ENCODE data around the gene VWF.

Gene VWF

GRCh38 chr12:5984873-5985272, 139.6 kb downstream of the VWF start:
- DNase-seq (ENCODE audit: low read depth in 2 of 2) = no peak

DNA sequence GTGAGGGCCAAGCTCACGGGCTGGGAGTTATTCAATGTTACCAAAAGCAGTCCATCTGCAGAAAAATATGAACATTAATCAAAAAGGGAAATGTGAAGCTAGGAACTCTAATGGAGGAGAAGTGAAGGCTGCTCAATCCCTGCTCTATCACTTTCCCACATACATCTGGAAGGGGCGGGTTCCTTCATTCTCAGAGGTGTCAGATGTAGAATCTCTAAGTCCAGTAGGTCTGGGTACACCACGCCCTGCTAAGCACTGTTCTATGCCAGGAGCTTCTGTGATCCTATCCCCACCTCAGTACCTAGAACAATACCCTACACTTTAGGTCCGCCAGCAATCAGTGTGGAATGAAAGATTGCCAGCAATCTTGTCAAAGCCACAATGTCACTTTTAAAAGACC, 142.4 kb downstream of the VWF start:
- no peak for DNase-seq (ENCODE audit: low read depth in 2 of 2)

DNA sequence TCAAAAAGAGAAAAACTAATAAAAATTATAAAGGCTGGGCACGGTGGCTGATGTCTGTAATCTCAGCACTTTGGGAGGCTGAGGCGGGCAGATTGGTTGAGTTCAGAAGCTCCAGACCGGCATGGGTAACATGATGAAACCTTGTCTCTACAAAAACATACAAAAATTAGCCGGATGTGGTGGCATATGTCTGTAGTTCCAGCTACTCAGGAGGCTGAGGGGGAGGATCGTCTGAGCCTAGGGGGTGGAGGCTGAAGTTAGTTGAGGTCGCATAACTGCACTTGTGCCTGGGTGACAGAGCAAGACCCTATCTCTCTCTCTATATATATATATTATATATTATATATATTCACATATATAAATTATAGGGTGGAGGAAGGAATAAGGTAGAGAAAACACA, 146.9 kb downstream of the VWF start:
- no peak for DNase-seq (ENCODE audit: low read depth in 2 of 2)

DNA sequence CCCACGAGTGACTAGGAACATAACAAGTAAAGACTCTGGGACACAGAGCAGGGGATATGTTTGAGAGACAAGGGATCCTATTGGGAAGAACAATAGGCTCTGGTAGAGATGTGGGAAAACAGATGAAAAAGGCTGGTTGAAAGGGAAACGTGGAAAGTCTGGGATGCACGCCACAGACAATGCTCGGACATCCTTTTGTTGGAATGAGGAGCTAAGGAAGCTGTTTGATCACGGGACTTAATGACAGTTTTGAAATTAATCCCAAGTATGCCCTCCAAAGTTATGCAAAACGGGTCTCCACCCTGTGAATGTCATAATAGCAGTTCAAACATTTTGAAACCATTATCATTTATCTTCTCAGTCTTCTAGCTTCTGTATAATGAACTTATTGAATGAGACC, 147.8 kb downstream of the VWF start:
- no peak for DNase-seq (ENCODE audit: low read depth in 2 of 2)

- no peak for DNase-seq (ENCODE audit: low read depth in 2 of 2)
Measured at GRCh38 chr12:5976196-5976595, 148.3 kb downstream of the VWF start.

- DNase-seq (ENCODE audit: low read depth in 2 of 2) = no peak
Measured at GRCh38 chr12:5973461-5974115, 150.9 kb downstream of the VWF start.

- no peak for DNase-seq (ENCODE audit: low read depth in 2 of 2)
Measured at GRCh38 chr12:5972387-5972786, 152.1 kb downstream of the VWF start.

DNA sequence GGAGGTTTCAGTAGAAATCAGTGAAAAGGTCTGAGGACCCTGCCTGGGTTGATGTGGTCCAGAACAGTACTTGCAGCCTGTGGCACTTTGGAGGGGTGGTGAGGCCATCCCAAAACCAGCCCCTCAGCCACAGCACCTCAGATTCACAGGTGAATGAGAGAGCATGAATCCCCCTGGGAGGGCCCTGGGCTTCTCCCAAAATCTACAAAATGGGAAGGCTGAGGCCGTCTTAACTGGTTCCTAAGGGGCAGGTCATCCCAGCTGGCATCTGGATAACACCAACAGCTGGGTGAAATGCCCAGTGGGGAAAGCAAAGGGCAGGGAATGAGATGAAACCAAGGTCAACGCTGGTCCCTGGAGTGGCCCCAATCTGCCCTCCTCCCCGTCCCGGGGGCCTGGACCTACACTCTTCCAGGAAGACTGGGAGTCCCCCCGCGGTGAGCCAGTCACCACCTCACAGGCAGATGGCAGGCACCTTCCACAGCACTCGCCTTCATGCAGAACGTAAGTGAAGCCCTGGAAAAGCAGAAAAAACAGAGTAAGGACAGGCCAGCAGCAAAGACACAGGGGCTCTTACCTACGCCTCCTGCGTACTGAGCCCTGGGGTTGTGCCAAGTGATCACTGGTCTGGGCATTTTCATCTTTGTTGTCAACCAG, 153.1 kb downstream of the VWF start:
- DNase-seq (ENCODE audit: low read depth in 2 of 2) = no peak

- DNase-seq (ENCODE audit: low read depth in 2 of 2) = no peak
Measured at GRCh38 chr12:5969974-5970690, 154.3 kb downstream of the VWF start.

GRCh38 chr12:5969156-5969973, 155.1 kb downstream of the VWF start:
- DNase-seq (ENCODE audit: low read depth in 2 of 2) = no peak

DNA sequence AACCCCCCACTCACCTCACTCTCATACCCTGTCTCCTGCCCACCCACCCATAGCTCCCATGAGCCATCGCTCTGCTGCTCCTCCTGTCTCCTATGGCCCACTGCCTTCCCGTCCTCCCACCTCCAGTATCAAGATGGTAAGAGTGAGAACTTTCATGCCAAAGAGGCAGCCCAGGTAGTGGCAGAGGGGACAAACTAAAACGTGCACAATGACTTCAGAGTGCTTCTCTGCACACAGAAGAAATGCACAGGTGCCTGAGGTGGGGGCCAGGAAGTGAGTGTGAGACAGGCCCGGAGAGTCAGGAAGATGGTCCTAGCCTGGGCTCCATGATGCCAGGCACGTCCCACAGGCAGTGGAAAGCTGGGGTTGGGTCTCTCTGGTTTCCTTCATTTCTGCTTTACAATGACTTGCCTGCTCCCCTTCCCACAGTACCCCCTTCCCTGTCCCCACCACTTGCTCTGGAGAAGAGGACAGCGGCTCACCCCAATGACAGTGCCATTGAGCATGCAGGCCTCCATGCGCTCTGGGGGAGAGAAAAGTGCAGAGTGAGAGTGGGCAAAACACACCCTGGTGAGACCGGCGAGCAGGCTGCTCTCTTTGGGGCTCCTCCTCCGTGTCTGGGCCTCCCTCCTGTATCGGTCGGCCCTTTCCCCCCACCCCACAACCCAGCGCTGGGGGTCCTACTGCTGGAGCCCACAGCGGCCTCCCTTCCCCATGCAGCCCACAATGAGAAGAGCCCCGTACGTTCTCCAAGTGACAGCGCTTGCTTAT, 156.6 kb downstream of the VWF start:
- no peak for DNase-seq (ENCODE audit: low read depth in 2 of 2)

DNA sequence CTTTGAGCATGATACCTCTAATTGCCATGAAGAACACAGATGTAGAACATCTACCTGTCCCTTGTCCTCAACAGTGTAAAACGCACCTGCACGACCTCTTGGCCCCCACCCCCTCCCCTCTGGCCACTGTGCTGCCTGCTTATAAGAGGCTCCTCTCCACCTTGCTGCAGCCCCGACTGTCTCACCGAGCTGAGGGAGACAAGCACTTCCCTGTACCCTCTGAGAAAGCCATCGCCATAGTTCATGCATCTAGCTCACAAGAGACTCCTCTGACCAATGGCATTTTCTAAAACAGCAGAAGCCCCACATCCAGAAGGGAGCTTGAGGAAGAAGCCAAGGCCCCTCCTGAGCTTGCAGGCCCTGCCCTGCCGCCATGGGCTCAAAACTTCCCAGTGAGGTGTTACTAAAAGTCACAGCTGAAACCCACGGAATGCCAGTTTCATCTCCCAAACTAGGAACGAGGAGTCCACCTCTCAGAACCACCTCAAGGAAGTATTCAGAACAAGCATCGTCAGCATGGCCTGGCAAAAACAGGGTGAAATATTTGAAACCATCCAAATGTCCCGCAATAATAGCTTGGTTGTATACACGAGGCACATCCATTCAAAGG, 157.9 kb downstream of the VWF start:
- DNase-seq (ENCODE audit: low read depth in 2 of 2) = no peak

DNA sequence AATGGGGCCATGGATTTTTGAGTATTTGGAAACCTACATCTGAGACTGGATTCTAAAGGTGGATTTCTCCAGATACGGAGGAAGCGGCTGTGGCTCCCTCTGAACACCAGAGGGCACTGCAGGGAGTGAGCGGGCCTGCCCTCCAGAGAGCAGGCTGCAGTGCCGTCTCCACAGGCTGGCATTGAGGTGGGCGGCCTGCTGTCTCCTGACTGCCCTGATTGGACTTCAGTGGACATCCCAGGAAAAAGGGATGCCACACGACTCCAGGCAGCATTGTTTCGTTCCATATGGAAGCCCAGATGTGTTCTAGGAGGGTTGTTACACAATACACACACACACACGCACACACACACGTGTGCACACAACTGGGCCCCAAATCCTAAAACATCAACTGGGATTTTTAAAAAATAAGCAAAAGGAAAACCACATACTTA, 158.5 kb downstream of the VWF start:
- no peak for DNase-seq (ENCODE audit: low read depth in 2 of 2)

GRCh38 chr12:5964913-5965900, 159.3 kb downstream of the VWF start:
- no peak for DNase-seq (ENCODE audit: low read depth in 2 of 2)

GRCh38 chr12:5963515-5963914, 161.0 kb downstream of the VWF start:
- no peak for DNase-seq (ENCODE audit: low read depth in 2 of 2)

DNA sequence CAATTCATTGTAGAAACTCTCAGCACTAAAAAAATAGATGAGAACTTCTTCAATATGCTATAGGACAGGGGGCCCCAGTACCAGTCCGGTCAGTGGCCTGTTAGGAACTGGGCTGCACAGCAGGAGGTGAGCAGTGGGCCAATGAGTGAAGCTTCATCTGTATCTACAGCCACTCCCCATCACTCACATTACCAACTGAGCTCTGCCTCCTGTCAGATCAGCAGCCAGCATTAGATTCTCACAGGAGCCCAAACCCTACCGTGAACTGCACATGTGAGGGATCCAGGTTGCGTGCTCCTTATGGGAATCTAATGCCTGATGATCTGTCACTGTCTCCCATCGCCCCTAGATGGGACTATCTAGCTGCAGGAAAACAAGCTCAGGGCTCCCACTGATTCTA, 163.7 kb downstream of the VWF start:
- DNase-seq (ENCODE audit: low read depth in 2 of 2) = no peak

- no peak for DNase-seq (ENCODE audit: low read depth in 2 of 2)
Measured at GRCh38 chr12:5956987-5957386, 167.5 kb downstream of the VWF start.

- no peak for DNase-seq (ENCODE audit: low read depth in 2 of 2)
Measured at GRCh38 chr12:5954661-5955060, 169.8 kb downstream of the VWF start.

DNA sequence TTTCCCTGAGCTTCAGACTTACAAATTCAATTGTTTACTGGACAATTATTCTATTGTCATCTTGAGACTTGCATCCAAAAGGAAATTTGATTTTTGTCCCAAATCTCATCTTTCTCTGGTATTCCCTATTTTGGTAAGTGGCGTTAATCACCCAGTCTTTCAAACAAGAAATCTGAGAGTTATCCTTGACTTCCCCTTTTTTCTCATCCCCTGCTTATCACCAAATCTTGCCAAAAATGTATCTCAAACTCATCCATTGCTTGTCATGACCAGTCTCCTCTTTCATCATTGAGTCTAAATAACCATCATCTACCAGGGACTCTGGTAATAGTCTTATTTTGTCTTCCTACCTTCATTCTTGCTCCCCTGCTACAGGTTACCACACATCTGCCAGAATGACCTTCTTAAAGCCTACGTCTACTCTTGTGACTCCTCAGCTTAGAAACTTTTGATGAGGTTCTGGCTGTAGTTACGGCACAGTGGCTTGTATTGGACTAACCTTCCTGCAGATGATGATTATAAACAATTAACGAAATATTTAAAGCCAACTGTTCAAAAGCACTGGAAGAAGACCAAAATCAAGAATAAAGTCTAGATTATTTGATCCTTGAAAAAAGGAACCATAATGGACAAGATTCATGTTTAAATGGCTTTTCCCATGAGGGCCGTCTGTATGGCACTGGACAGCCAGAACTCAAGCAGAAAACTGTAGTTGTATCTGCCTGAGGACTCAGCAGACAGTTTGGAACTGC, 170.5 kb downstream of the VWF start:
- DNase-seq (ENCODE audit: low read depth in 2 of 2) = no peak

Measured in stimulated activated CD8-positive, alpha-beta memory T cell treated with anti-CD3 and anti-CD28 coated beads, Interleukin-2, amount 100 ng/mL, for 1 hour (primary cell).